ENCODE measurements around the gene ELAVL2.

GRCh38 chr9:23850690-23851629, 24.9 kb upstream of the ELAVL2 start:
- TF ChIP-seq CTCF (conservative IDR thresholded peaks at IDR 0.05) (no peak), ZFX (IDR thresholded peaks at IDR 0.05) (no peak)
